ENCODE results near the gene SBF2.

The SBF2 gene

GRCh38 chr11:9741260-9741659, 552.8 kb downstream of the SBF2 start:
- TF ChIP-seq CTCF (IDR thresholded peaks at IDR 0.05; ENCODE audit: poor library complexity, severe bottlenecking), result no peak
- H3K27me3 ChIP-seq (ENCODE audit: insufficient read depth, poor library complexity, severe bottlenecking), result no peaks in the 10 kb centered on the region
- H3K9me3 ChIP-seq (ENCODE audit: severe bottlenecking), result peaks cover under 1% of the 10 kb centered on the region
- no peak overlapping the region for H3K27ac ChIP-seq (ENCODE audit: poor library complexity, severe bottlenecking)
- no peak overlapping the region for H3K4me3 ChIP-seq (ENCODE audit: severe bottlenecking)
- no peak for ATAC-seq (ENCODE audit: low read depth)
- peaks cover 30% of the 10 kb centered on the region for H3K36me3 ChIP-seq (ENCODE audit: low read depth)
- no peaks in the 10 kb centered on the region for H3K4me1 ChIP-seq (ENCODE audit: insufficient read depth, poor library complexity, severe bottlenecking)
- no peak for DNase-seq (ENCODE audit: low spot score)

GRCh38 chr11:9740202-9740883, 553.7 kb downstream of the SBF2 start:
- no peak for TF ChIP-seq CTCF (IDR thresholded peaks at IDR 0.05; ENCODE audit: poor library complexity, severe bottlenecking)
- no peak overlapping the region for H3K27ac ChIP-seq (ENCODE audit: poor library complexity, severe bottlenecking)

GRCh38 chr11:9739123-9739900, 554.7 kb downstream of the SBF2 start:
- H3K36me3 ChIP-seq (ENCODE audit: low read depth), result peaks cover 49% of the 10 kb centered on the region
- peaks cover 4% of the 10 kb centered on the region for H3K9me3 ChIP-seq (ENCODE audit: severe bottlenecking)
- no peaks in the 10 kb centered on the region for H3K27me3 ChIP-seq (ENCODE audit: insufficient read depth, poor library complexity, severe bottlenecking)
- H3K27ac ChIP-seq (ENCODE audit: poor library complexity, severe bottlenecking), result no peak overlapping the region
- no peak for TF ChIP-seq CTCF (IDR thresholded peaks at IDR 0.05; ENCODE audit: poor library complexity, severe bottlenecking)
- H3K4me3 ChIP-seq (ENCODE audit: severe bottlenecking), result no peak overlapping the region
- no peaks in the 10 kb centered on the region for H3K4me1 ChIP-seq (ENCODE audit: insufficient read depth, poor library complexity, severe bottlenecking)
- ATAC-seq (ENCODE audit: low read depth), result no peak
- DNase-seq (ENCODE audit: low spot score), result no peak

More at GRCh38 chr11:9740202-9740883, 553.7 kb downstream of the SBF2 start:
- ATAC-seq (ENCODE audit: low read depth) (no peak), DNase-seq (ENCODE audit: low spot score) (no peak)
- Histone ChIP-seq H3K4me1 (ENCODE audit: insufficient read depth, poor library complexity, severe bottlenecking) (no peaks in the 10 kb centered on the region), H3K36me3 (ENCODE audit: low read depth) (peaks cover 39% of the 10 kb centered on the region), H3K9me3 (ENCODE audit: severe bottlenecking) (peaks cover 4% of the 10 kb centered on the region), H3K27me3 (ENCODE audit: insufficient read depth, poor library complexity, severe bottlenecking) (no peaks in the 10 kb centered on the region), H3K4me3 (ENCODE audit: severe bottlenecking) (no peak overlapping the region)

- ATAC-seq (ENCODE audit: low read depth), result no peak
Measured at GRCh38 chr11:9738707-9739106, 555.3 kb downstream of the SBF2 start.

More at GRCh38 chr11:9738707-9739106, 555.3 kb downstream of the SBF2 start:
- Histone ChIP-seq H3K36me3 (ENCODE audit: low read depth) (peaks cover 50% of the 10 kb centered on the region), H3K4me1 (ENCODE audit: insufficient read depth, poor library complexity, severe bottlenecking) (no peaks in the 10 kb centered on the region), H3K4me3 (ENCODE audit: severe bottlenecking) (no peak overlapping the region), H3K9me3 (ENCODE audit: severe bottlenecking) (peaks cover 4% of the 10 kb centered on the region), H3K27ac (ENCODE audit: poor library complexity, severe bottlenecking) (no peak overlapping the region), H3K27me3 (ENCODE audit: insufficient read depth, poor library complexity, severe bottlenecking) (no peaks in the 10 kb centered on the region)
- no peak for TF ChIP-seq CTCF (IDR thresholded peaks at IDR 0.05; ENCODE audit: poor library complexity, severe bottlenecking)
- no peak for DNase-seq (ENCODE audit: low spot score)
